Calu3 (cell line): ENCODE measurements around the gene DNAJC9. TPM values are rescaled to one million over a fixed set of nuclear protein-coding genes. Genes with fewer than 3 reads are reported as not detected.

Experiments
- BruUV-seq: library from RNA; stranded (reverse); fragments of 400-500 nt; replicated peaks from 2 replicates; lab custom pipeline; 2021; lab: Mats Ljungman, UMichigan
- CTCF ChIA-PET: fragments of 300-600 bp; sonication (Branson Sonifier 250); formaldehyde crosslinking; loops from one replicate; lab custom pipeline; 2022; ENCODE audit warnings: antibody characterized with exemption; lab: Charles Lee
- DNase-seq: peaks from one replicate; pipeline ENCODE4 v3.0.0; 2022
- H3K27ac Mint-ChIP-seq: one replicate; pipeline ENCODE4 v1.8.0; 2022; ENCODE audit warnings: mixed read lengths; ENCODE audit not compliant: unreplicated experiment
- H3K27me3 Mint-ChIP-seq: one replicate; pipeline ENCODE4 v1.8.0; 2022; ENCODE audit warnings: mixed read lengths; ENCODE audit not compliant: unreplicated experiment
- H3K36me3 Mint-ChIP-seq: one replicate; pipeline ENCODE4 v1.8.0; 2022; ENCODE audit warnings: mild to moderate bottlenecking, moderate library complexity, mixed read lengths; ENCODE audit not compliant: insufficient read depth, unreplicated experiment
- H3K4me1 Mint-ChIP-seq: one replicate; pipeline ENCODE4 v1.8.0; 2022; ENCODE audit warnings: mild to moderate bottlenecking, low read depth, mixed read lengths; ENCODE audit not compliant: unreplicated experiment
- H3K4me3 Mint-ChIP-seq: one replicate; pipeline ENCODE4 v1.8.0; 2022; ENCODE audit warnings: mild to moderate bottlenecking, low read depth, moderate library complexity, mixed read lengths; ENCODE audit not compliant: unreplicated experiment
- H3K9me3 Mint-ChIP-seq: one replicate; pipeline ENCODE4 v1.8.0; 2022; ENCODE audit warnings: low read depth, mixed read lengths; ENCODE audit not compliant: unreplicated experiment
- intact Hi-C: fragments of 100-400 bp; cut with micrococcal nuclease; formaldehyde crosslinking; loops from one replicate; pipeline ENCODE4 v1.10.0; 2022; ENCODE audit not compliant: unreplicated experiment
- total RNA-seq: library from RNA; stranded (reverse); gene quantifications from 2 replicates; pipeline ENCODE4 v1.2.3, GENCODE V29; 2022
- TF ChIP-seq, protein P1 (sequence below): fragments of 200-600 bp; IDR thresholded peaks from one replicate; pipeline ENCODE4 v1.8.0; 2022; ENCODE audit warnings: antibody characterized with exemption; ENCODE audit not compliant: unreplicated experiment

Gene DNAJC9
- total RNA-seq, 1 experiment from 2014 or later = 39.8 TPM

DNA sequence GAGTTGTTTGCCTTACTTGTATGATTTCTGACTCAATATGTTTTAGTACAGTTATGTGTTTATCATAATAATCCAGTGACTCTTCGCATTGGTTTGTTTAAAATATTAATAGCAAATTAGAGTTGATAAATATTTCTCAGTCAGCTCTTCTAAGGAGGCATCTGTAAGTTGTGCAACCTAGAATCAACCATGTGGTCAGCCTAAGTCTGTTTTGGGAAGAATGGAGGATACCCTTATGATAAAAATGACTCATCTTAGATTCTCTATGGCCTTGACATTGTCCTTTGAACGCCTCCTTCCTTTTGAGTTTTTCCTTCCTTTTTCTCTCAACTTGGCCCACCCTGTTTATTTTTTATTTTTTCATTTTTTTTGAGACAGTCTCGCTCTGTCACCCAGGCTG lies 18.8 kb downstream of the DNAJC9 start:
- intact Hi-C loops = no loop called here
- Mint-ChIP-seq H3K27ac (no peak overlapping the region), H3K4me3 (no peak overlapping the region), H3K36me3 (peaks cover 22% of the 10 kb centered on the region), H3K9me3 (no peaks in the 10 kb centered on the region), H3K27me3 (no peaks in the 10 kb centered on the region), H3K4me1 (no peaks in the 10 kb centered on the region)
- DNase-seq = no peak
- BruUV-seq = no TSS peak
- TF ChIP-seq, protein P1, sequence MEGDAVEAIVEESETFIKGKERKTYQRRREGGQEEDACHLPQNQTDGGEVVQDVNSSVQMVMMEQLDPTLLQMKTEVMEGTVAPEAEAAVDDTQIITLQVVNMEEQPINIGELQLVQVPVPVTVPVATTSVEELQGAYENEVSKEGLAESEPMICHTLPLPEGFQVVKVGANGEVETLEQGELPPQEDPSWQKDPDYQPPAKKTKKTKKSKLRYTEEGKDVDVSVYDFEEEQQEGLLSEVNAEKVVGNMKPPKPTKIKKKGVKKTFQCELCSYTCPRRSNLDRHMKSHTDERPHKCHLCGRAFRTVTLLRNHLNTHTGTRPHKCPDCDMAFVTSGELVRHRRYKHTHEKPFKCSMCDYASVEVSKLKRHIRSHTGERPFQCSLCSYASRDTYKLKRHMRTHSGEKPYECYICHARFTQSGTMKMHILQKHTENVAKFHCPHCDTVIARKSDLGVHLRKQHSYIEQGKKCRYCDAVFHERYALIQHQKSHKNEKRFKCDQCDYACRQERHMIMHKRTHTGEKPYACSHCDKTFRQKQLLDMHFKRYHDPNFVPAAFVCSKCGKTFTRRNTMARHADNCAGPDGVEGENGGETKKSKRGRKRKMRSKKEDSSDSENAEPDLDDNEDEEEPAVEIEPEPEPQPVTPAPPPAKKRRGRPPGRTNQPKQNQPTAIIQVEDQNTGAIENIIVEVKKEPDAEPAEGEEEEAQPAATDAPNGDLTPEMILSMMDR = no peak
- CTCF ChIA-PET = no interaction called here

DNA sequence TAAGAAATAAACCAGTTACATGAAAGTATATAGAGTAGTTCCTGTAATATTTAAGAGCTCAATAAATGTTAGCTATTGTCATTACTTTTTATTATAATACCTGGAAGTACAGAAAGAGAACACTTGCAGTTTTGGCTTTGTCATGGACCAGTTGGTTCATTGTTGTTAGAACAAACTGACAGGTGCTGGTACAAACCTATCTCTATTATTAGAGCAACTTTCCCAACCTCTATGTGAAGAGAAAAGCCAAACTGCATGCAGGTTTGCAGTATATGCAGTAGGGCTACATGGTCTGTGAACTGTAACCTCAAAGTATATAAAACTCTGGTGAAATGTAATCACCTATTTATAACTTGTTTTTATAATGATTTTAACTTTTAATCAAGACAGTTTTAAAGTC lies 20.4 kb downstream of the DNAJC9 start:
- H3K27me3 Mint-ChIP-seq = no peaks in the 10 kb centered on the region
- peaks cover 17% of the 10 kb centered on the region for H3K36me3 Mint-ChIP-seq
- TF ChIP-seq, protein P1 = no peak
- no peaks in the 10 kb centered on the region for H3K9me3 Mint-ChIP-seq
- no peak overlapping the region for H3K4me3 Mint-ChIP-seq
- no peak for DNase-seq
- CTCF ChIA-PET = no interaction called here
- H3K4me1 Mint-ChIP-seq = no peaks in the 10 kb centered on the region
- no peak overlapping the region for H3K27ac Mint-ChIP-seq
- intact Hi-C loops = no loop called here
- no TSS peak for BruUV-seq

DNA sequence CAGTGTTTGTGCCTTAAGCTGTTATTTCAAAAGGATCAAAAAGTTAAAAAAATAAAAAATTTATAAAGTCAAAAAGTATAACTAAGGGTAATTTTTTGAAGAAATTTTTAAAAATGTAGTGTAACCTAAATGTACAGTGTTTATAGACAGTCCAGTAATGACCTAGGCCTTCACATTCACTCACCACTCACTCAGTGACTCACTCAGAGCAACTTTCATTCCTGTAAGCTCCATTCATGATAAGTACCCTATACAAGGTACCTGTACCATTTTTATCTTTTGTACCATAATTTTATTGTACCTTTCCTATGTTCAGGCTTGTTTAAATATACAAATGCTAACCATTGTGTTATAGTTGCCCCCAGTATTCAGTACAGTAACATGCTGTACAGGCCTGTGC lies 21.5 kb downstream of the DNAJC9 start:
- intact Hi-C loops = no loop called here
- no peak overlapping the region for H3K4me3 Mint-ChIP-seq
- no peak for DNase-seq
- no TSS peak for BruUV-seq
- TF ChIP-seq, protein P1 = no peak
- H3K27me3 Mint-ChIP-seq = no peaks in the 10 kb centered on the region
- H3K27ac Mint-ChIP-seq = no peak overlapping the region
- CTCF ChIA-PET = interaction anchor here (0.7 kb wide), 2 partner anchors 24 to 198 kb away, joined by 3 to 4 read pairs; no protein-coding TSS in a partner anchor
- no peaks in the 10 kb centered on the region for H3K9me3 Mint-ChIP-seq
- H3K36me3 Mint-ChIP-seq = peaks cover 21% of the 10 kb centered on the region
- H3K4me1 Mint-ChIP-seq = no peaks in the 10 kb centered on the region

DNA sequence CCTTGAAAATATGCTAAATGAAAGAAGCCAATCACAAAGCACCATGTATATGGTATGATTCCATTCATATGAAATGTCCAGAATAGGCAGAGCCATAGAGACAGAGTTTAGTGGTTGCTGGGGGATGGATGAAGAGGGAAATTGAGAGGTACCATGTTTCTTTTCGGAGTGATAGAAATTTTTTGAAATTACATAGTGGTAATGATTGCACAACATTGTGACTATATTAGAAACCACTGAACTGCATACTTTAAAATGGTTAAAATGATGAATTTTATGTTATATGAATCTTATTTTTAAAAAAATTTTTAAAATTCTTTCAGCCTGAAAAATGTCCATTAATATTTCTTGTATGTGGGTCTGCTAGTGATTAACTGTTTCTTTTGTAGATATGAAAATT lies 26.1 kb downstream of the DNAJC9 start:
- peaks cover 5% of the 10 kb centered on the region for H3K36me3 Mint-ChIP-seq
- H3K27me3 Mint-ChIP-seq = no peaks in the 10 kb centered on the region
- no peaks in the 10 kb centered on the region for H3K4me1 Mint-ChIP-seq
- H3K27ac Mint-ChIP-seq = no peak overlapping the region
- intact Hi-C loops = no loop called here
- DNase-seq = no peak
- CTCF ChIA-PET = no interaction called here
- no TSS peak for BruUV-seq
- no peak overlapping the region for H3K4me3 Mint-ChIP-seq
- TF ChIP-seq, protein P1 = no peak
- no peaks in the 10 kb centered on the region for H3K9me3 Mint-ChIP-seq
